ENCODE data around the gene FERMT3.

The FERMT3 gene

GRCh38 chr11:64222651-64223000, 16.1 kb downstream of the FERMT3 start:
- TF ChIP-seq ZNF70 (CRISPR knock-in tag; IDR thresholded peaks at IDR 0.05) (no peak), ZC3H10 (CRISPR knock-in tag; IDR thresholded peaks at IDR 0.05) (no peak), ESRRG (CRISPR knock-in tag; IDR thresholded peaks at IDR 0.05) (no peak), TOX (CRISPR knock-in tag; IDR thresholded peaks at IDR 0.05; ENCODE audit: borderline replicate concordance) (no peak), CSRNP3 (CRISPR knock-in tag; IDR thresholded peaks at IDR 0.05) (no peak), POU6F1 (CRISPR knock-in tag; IDR thresholded peaks at IDR 0.05; ENCODE audit: borderline replicate concordance, low read depth) (no peak), RARB (CRISPR knock-in tag; IDR thresholded peaks at IDR 0.05) (no peak), BACH2 (CRISPR knock-in tag; IDR thresholded peaks at IDR 0.05; ENCODE audit: borderline replicate concordance) (no peak), CSDC2 (CRISPR knock-in tag; IDR thresholded peaks at IDR 0.05) (no peak), TCF4 (CRISPR knock-in tag; IDR thresholded peaks at IDR 0.05; ENCODE audit: borderline replicate concordance) (no peak)
- ATAC-seq = no peak

GRCh38 chr11:64223001-64223651, 16.6 kb downstream of the FERMT3 start:
- no peak for ATAC-seq
- TF ChIP-seq TCF4 (CRISPR knock-in tag; IDR thresholded peaks at IDR 0.05; ENCODE audit: borderline replicate concordance) = no peak
- TF ChIP-seq CREB5 (CRISPR knock-in tag; IDR thresholded peaks at IDR 0.05; ENCODE audit: low read depth) = no peak
- no peak for TF ChIP-seq ESRRG (CRISPR knock-in tag; IDR thresholded peaks at IDR 0.05)
- TF ChIP-seq ARNTL (CRISPR knock-in tag; IDR thresholded peaks at IDR 0.05; ENCODE audit: borderline replicate concordance, low read depth) = no peak
- TF ChIP-seq ZFP3 (CRISPR knock-in tag; IDR thresholded peaks at IDR 0.05) = no peak
- no peak for TF ChIP-seq TOX (CRISPR knock-in tag; IDR thresholded peaks at IDR 0.05; ENCODE audit: borderline replicate concordance)
- no peak for TF ChIP-seq BACH2 (CRISPR knock-in tag; IDR thresholded peaks at IDR 0.05; ENCODE audit: borderline replicate concordance)
- TF ChIP-seq ISL1 (CRISPR knock-in tag; IDR thresholded peaks at IDR 0.05) = no peak
- TF ChIP-seq POU6F1 (CRISPR knock-in tag; IDR thresholded peaks at IDR 0.05; ENCODE audit: borderline replicate concordance, low read depth) = no peak
- TF ChIP-seq ZNF565 (CRISPR knock-in tag; conservative IDR thresholded peaks at IDR 0.05; ENCODE audit: low read depth) = no peak
- no peak for TF ChIP-seq ZFP30 (CRISPR knock-in tag; IDR thresholded peaks at IDR 0.05)
- TF ChIP-seq ZNF70 (CRISPR knock-in tag; IDR thresholded peaks at IDR 0.05) = no peak

GRCh38 chr11:64224151-64224890, 17.8 kb downstream of the FERMT3 start:
- ATAC-seq = no peak
- TF ChIP-seq PPARA (CRISPR knock-in tag; IDR thresholded peaks at IDR 0.05; ENCODE audit: borderline replicate concordance) = no peak
- no peak for TF ChIP-seq CSRNP3 (CRISPR knock-in tag; IDR thresholded peaks at IDR 0.05)
- TF ChIP-seq TOX (CRISPR knock-in tag; IDR thresholded peaks at IDR 0.05; ENCODE audit: borderline replicate concordance) = no peak
- TF ChIP-seq OSR1 (CRISPR knock-in tag; IDR thresholded peaks at IDR 0.05) = no peak
- TF ChIP-seq GLIS3 (CRISPR knock-in tag; IDR thresholded peaks at IDR 0.05) = no peak
- TF ChIP-seq BACH2 (CRISPR knock-in tag; IDR thresholded peaks at IDR 0.05; ENCODE audit: borderline replicate concordance) = no peak
- no peak for TF ChIP-seq ESRRG (CRISPR knock-in tag; IDR thresholded peaks at IDR 0.05)
- TF ChIP-seq PATZ1 (CRISPR knock-in tag; IDR thresholded peaks at IDR 0.05; ENCODE audit: borderline replicate concordance) = no peak
- TF ChIP-seq CSDC2 (CRISPR knock-in tag; IDR thresholded peaks at IDR 0.05) = no peak
- TF ChIP-seq ARNTL (CRISPR knock-in tag; IDR thresholded peaks at IDR 0.05; ENCODE audit: borderline replicate concordance, low read depth) = no peak
- no peak for TF ChIP-seq ZFP30 (CRISPR knock-in tag; IDR thresholded peaks at IDR 0.05)
- no peak for TF ChIP-seq CREB5 (CRISPR knock-in tag; IDR thresholded peaks at IDR 0.05; ENCODE audit: low read depth)
- TF ChIP-seq ZNF565 (CRISPR knock-in tag; conservative IDR thresholded peaks at IDR 0.05; ENCODE audit: low read depth) = no peak
- no peak for TF ChIP-seq ZNF8 (CRISPR knock-in tag; IDR thresholded peaks at IDR 0.05)
- no peak for TF ChIP-seq ZNF70 (CRISPR knock-in tag; IDR thresholded peaks at IDR 0.05)
